Mammary epithelial cell (primary cell): ENCODE results near the gene MYH3.

Experiments
- EZH2 ChIP-seq: IDR thresholded peaks from 2 replicates; pipeline ENCODE4 v1.6.1; 2012; ENCODE audit warnings: low read length, inconsistent platforms, borderline replicate concordance
- TF ChIP-seq, protein P1 (sequence below), 2 donors: IDR thresholded peaks in 1 of 2; conservative IDR thresholded peaks in 1 of 2; 2 replicates each; pipeline ENCODE4 v1.5.1; 2011 to 2012; ENCODE audit warnings: inconsistent platforms in 2 of 2, low read length in 2 of 2, mild to moderate bottlenecking in 2 of 2, control low read depth in 1 of 2, low read depth in 1 of 2; ENCODE audit not compliant: insufficient read depth in 1 of 2; ENCODE audit errors: extremely low read depth in 1 of 2

DNA sequence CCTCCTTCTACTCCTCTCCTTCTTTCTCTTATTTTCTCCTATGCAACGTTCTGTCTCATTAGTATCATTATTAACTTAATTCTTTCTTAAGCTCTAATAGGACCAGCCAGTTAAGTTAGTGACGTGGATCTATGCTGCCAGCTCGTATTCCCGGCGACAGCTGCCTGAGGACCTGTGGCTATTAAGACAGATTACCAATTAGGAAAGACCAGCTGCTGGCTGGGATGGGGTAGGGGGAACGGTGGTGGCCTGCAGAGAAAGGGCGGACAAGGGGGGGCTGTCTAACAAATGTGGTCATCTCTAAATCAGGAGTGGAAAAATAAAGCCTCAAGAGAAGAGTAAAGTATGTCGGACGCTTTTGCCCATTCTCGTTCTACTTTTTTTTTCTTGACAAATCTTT, 770 bp upstream of the MYH3 start:
- no peak for TF ChIP-seq EZH2
- TF ChIP-seq, protein P1, sequence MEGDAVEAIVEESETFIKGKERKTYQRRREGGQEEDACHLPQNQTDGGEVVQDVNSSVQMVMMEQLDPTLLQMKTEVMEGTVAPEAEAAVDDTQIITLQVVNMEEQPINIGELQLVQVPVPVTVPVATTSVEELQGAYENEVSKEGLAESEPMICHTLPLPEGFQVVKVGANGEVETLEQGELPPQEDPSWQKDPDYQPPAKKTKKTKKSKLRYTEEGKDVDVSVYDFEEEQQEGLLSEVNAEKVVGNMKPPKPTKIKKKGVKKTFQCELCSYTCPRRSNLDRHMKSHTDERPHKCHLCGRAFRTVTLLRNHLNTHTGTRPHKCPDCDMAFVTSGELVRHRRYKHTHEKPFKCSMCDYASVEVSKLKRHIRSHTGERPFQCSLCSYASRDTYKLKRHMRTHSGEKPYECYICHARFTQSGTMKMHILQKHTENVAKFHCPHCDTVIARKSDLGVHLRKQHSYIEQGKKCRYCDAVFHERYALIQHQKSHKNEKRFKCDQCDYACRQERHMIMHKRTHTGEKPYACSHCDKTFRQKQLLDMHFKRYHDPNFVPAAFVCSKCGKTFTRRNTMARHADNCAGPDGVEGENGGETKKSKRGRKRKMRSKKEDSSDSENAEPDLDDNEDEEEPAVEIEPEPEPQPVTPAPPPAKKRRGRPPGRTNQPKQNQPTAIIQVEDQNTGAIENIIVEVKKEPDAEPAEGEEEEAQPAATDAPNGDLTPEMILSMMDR (conservative IDR thresholded peaks at IDR 0.05 in 1 of 2, IDR thresholded peaks at IDR 0.05 in 1 of 2; ENCODE audit: extremely low read depth in 1 of 2, insufficient read depth in 1 of 2, low read depth in 1 of 2, low read length in 2 of 2): no peak
